Measurements from ENCODE around the gene NUP54. TPM values are rescaled to one million over a fixed set of nuclear protein-coding genes. Genes with fewer than 3 reads are reported as not detected.

The NUP54 gene
- total RNA-seq, 1 donor from 2014 or later = 55.4 TPM

GRCh38 chr4:76168688-76169087 is 20.5 kb upstream of the NUP54 start:
- Mint-ChIP-seq H3K4me1 (ENCODE audit: unreplicated experiment) (no peaks in the 10 kb centered on the region), H3K4me3 (no peak overlapping the region), H3K27ac (no peak overlapping the region), H3K27me3 (no peaks in the 10 kb centered on the region), H3K9me3 (no peaks in the 10 kb centered on the region), H3K36me3 (peaks cover 25% of the 10 kb centered on the region)
- DNase-seq (ENCODE audit: extremely low spot score, unreplicated experiment) = no peak
- no peak for TF ChIP-seq CTCF (conservative IDR thresholded peaks at IDR 0.05)

- Mint-ChIP-seq H3K27me3 (no peaks in the 10 kb centered on the region), H3K27ac (no peak overlapping the region), H3K9me3 (no peaks in the 10 kb centered on the region), H3K36me3 (peaks cover 37% of the 10 kb centered on the region), H3K4me3 (no peak overlapping the region), H3K4me1 (ENCODE audit: unreplicated experiment) (no peaks in the 10 kb centered on the region)
- no peak for TF ChIP-seq CTCF (conservative IDR thresholded peaks at IDR 0.05)
- no peak for DNase-seq (ENCODE audit: extremely low spot score, unreplicated experiment)
Measured at GRCh38 chr4:76166480-76166879, 18.3 kb upstream of the NUP54 start.

- Mint-ChIP-seq H3K36me3 (peaks cover 28% of the 10 kb centered on the region), H3K9me3 (no peaks in the 10 kb centered on the region), H3K27ac (no peak overlapping the region), H3K4me1 (ENCODE audit: unreplicated experiment) (no peaks in the 10 kb centered on the region), H3K27me3 (no peaks in the 10 kb centered on the region), H3K4me3 (no peak overlapping the region)
- TF ChIP-seq CTCF (conservative IDR thresholded peaks at IDR 0.05) = no peak
- no peak for DNase-seq (ENCODE audit: extremely low spot score, unreplicated experiment)
Measured at GRCh38 chr4:76160355-76160754, 12.2 kb upstream of the NUP54 start.

- DNase-seq (ENCODE audit: extremely low spot score, unreplicated experiment) = no peak
- Mint-ChIP-seq H3K36me3 (peaks cover 18% of the 10 kb centered on the region), H3K9me3 (peaks cover 3% of the 10 kb centered on the region), H3K4me3 (no peak overlapping the region), H3K4me1 (ENCODE audit: unreplicated experiment) (no peaks in the 10 kb centered on the region), H3K27ac (no peak overlapping the region), H3K27me3 (no peaks in the 10 kb centered on the region)
- no peak for TF ChIP-seq CTCF (conservative IDR thresholded peaks at IDR 0.05)
Measured at GRCh38 chr4:76156635-76157034, 8.4 kb upstream of the NUP54 start.

GRCh38 chr4:76155979-76156378 is 7.8 kb upstream of the NUP54 start:
- TF ChIP-seq CTCF (conservative IDR thresholded peaks at IDR 0.05) = no peak
- Mint-ChIP-seq H3K27ac (no peak overlapping the region), H3K4me1 (ENCODE audit: unreplicated experiment) (no peaks in the 10 kb centered on the region), H3K9me3 (peaks cover 3% of the 10 kb centered on the region), H3K27me3 (no peaks in the 10 kb centered on the region), H3K4me3 (no peak overlapping the region), H3K36me3 (peaks cover 16% of the 10 kb centered on the region)
- no peak for DNase-seq (ENCODE audit: extremely low spot score, unreplicated experiment)

- Mint-ChIP-seq H3K27me3 (no peaks in the 10 kb centered on the region), H3K27ac (no peak overlapping the region), H3K4me3 (no peak overlapping the region), H3K9me3 (peaks cover 3% of the 10 kb centered on the region), H3K4me1 (ENCODE audit: unreplicated experiment) (peaks cover 17% of the 10 kb centered on the region), H3K36me3 (peaks cover 13% of the 10 kb centered on the region)
- no peak for DNase-seq (ENCODE audit: extremely low spot score, unreplicated experiment)
- TF ChIP-seq CTCF (conservative IDR thresholded peaks at IDR 0.05) = no peak
Measured at GRCh38 chr4:76153356-76153755, 5.2 kb upstream of the NUP54 start.
